Kidney epithelial cell (primary cell): ENCODE measurements around the gene TM9SF1. TPM values are rescaled to one million over a fixed set of nuclear protein-coding genes. Genes with fewer than 3 reads are reported as not detected.

Source experiments
- DNase-seq: peaks from one replicate; pipeline ENCODE4 v3.0.0-alpha.2; 2010; ENCODE audit warnings: low read depth
- H3K27me3 ChIP-seq: 2 replicates; pipeline ENCODE4 v1.6.0; 2011; ENCODE audit warnings: low read length; ENCODE audit not compliant: control insufficient read depth, insufficient read depth
- H3K36me3 ChIP-seq: 2 replicates; pipeline ENCODE4 v1.5.1; 2011; ENCODE audit warnings: low read length; ENCODE audit not compliant: control insufficient read depth, insufficient read depth
- H3K4me3 ChIP-seq: 2 replicates; pipeline ENCODE4 v1.5.1; 2011; ENCODE audit warnings: low read depth, mild to moderate bottlenecking, control low read depth, low read length
- total RNA-seq: library from RNA; depleted of rRNA; stranded (reverse); fragments of >200 nt; gene quantifications from 2 replicates; pipeline ENCODE4 v1.2.3, GENCODE V29; 2015
- TF ChIP-seq, protein P1 (sequence below): IDR thresholded peaks from 2 replicates; pipeline ENCODE4 v1.5.1; 2011; ENCODE audit warnings: mild to moderate bottlenecking, moderate library complexity, low read length, control low read depth, inconsistent platforms; ENCODE audit not compliant: insufficient read depth, poor library complexity, severe bottlenecking

TM9SF1 gene
- total RNA-seq, 1 donor from 2014 or later = 55.6 TPM

DNA sequence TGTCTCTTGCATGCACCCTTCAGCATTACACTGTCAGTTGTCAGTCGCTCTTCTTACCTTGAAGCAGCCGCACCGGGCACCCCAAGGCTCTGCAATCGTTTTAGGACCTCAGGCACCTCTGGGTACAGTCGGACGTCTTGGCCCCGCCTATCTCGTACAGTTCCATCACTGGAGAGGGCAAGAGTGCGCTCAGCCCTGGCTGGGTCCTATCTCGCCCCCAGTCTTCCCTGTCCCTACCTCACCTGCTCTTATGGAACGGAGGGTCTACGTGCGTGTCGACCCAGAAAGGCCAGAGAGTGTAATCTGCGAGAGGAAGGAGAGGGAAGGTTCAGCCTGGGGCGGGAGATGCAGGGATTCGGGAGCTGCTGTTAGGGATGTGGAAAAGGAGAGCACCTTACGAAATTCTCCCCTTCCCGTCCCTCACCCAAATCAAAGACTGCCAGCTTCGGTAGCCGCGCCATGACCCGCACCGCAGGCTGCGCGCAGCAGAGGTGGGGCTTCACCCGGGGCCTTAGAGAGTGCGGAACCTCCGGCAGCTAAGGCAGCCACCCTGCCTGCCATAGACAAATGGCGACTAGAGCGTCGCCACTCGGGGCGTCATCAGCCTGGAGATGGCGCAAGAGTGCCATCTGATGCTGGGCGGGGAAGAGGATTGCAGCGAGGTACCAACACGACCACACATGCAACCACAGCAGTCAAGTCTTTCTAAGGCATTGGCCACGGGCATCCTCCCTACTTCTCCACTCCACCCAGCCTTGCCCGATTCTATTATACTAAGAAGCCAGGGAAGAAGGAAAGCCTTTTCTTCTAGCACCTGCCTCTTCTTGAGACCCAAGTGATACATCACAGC is 20.5 kb upstream of the TM9SF1 start, which contains the start of gene MDP1:
Gene MDP1, minus strand, starts transcription at position 572 of the 850 bp plus-strand sequence. Its CDS starts 111 bp downstream, at position 461.
- TF ChIP-seq, protein P1, sequence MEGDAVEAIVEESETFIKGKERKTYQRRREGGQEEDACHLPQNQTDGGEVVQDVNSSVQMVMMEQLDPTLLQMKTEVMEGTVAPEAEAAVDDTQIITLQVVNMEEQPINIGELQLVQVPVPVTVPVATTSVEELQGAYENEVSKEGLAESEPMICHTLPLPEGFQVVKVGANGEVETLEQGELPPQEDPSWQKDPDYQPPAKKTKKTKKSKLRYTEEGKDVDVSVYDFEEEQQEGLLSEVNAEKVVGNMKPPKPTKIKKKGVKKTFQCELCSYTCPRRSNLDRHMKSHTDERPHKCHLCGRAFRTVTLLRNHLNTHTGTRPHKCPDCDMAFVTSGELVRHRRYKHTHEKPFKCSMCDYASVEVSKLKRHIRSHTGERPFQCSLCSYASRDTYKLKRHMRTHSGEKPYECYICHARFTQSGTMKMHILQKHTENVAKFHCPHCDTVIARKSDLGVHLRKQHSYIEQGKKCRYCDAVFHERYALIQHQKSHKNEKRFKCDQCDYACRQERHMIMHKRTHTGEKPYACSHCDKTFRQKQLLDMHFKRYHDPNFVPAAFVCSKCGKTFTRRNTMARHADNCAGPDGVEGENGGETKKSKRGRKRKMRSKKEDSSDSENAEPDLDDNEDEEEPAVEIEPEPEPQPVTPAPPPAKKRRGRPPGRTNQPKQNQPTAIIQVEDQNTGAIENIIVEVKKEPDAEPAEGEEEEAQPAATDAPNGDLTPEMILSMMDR = peak; percentile 66
- peak; percentile 56 for DNase-seq
- H3K4me3 ChIP-seq = peak within 1 kb of the TSS; percentile 70
- H3K27me3 ChIP-seq = no peaks in the 10 kb centered on the region
- H3K36me3 ChIP-seq = peaks cover 3% of the 10 kb centered on the region

- DNase-seq = no peak
- TF ChIP-seq, protein P1 = no peak
- H3K36me3 ChIP-seq = peaks cover 3% of the 10 kb centered on the region
- no peaks in the 10 kb centered on the region for H3K27me3 ChIP-seq
- peak overlapping the region; percentile 77 for H3K4me3 ChIP-seq
Observed at GRCh38 chr14:24213866-24214662, 18.8 kb upstream of the TM9SF1 start.

DNA sequence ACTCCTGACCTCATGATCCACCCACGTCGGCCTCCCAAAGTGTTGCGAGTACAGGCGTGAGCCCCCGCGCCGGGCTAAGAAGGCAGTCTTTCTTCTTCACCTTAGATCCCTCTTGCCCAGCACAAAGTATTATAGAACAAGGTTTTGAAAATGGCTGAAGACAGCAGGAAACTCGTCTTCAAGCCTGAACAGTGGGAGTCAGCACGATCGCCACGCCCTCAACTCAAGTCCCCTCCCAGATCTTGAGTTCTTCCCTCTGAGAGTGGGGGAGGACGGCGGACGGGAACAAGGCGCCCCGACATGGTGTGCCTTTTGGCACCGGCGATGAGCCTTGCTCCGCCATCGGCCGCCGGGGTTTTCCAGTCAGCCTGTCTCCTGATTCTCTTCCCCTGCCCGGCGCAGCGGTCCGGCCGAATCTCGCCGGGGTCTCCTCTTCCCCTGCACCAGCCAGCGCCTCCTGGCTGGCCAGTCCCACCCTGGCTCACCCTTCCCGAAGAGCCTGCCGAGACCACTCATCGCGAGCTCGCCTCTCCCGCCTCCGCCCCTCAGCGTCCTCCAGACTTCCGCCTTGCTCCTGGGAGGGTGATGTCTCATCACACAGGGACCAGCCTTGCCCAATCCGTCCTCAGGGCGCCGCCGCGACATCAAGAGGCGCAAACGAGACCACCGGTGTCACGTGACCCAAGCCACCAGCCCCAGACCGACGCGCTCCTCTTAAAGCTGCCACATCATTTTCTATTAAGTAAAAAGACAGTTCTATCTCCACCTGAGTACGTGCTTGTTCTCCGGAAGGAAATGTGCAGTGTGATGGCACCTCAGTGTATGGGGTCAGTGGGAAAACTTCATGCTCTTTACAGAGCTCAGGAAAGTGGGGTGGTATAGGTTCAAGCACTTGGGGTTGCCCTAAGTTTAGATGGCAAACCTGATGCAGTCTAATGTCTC is 18.0 kb upstream of the TM9SF1 start, which contains the start of gene CHMP4A:
Gene CHMP4A, minus strand, starts transcription at position 565 of the 942 bp plus-strand sequence. Its CDS starts 49 bp downstream, at position 516.
- peak within 1 kb of the TSS; percentile 77 for H3K4me3 ChIP-seq
- peak; percentile 96 for DNase-seq
- TF ChIP-seq, protein P1 = peak; percentile 47
- no peaks in the 10 kb centered on the region for H3K27me3 ChIP-seq
- peaks cover 3% of the 10 kb centered on the region for H3K36me3 ChIP-seq

DNA sequence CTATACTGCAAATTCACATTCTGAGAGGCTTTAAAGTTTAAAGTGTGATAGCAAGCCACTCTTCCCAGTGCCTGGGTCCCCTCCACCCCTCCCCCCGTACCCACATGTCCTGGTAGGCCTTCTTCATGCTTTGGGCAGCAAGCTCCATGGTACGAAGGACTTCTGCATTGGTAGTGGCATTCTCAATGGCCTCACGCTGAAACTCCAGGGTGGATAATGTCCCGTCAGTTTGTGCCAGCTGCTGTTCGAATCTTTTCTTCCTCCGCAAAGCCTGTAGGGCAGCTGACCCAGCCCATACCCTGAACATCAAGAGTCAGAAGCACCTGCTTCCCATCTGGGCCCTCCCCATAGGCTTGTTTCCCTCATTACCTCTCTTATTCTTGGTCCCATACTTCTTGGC is 16.1 kb upstream of the TM9SF1 start:
- H3K4me3 ChIP-seq = no peak overlapping the region
- H3K27me3 ChIP-seq = no peaks in the 10 kb centered on the region
- DNase-seq = no peak
- TF ChIP-seq, protein P1 = no peak
- H3K36me3 ChIP-seq = no peaks in the 10 kb centered on the region

GRCh38 chr14:24207625-24208024 is 12.4 kb upstream of the TM9SF1 start:
- TF ChIP-seq, protein P1 = no peak
- no peaks in the 10 kb centered on the region for H3K36me3 ChIP-seq

More at GRCh38 chr14:24207625-24208024, 12.4 kb upstream of the TM9SF1 start:
- no peaks in the 10 kb centered on the region for H3K27me3 ChIP-seq
- DNase-seq = no peak
- no peak overlapping the region for H3K4me3 ChIP-seq
